B cell (primary cell): ENCODE data around the gene FMN1. TPM values are rescaled to one million over a fixed set of nuclear protein-coding genes. Genes with fewer than 3 reads are reported as not detected.

Experiments used
- ATAC-seq: fragments of 200-7000 bp; cut with Tn5 transposase; one replicate; pipeline ENCODE4 v1.10.0; 2021; ENCODE audit warnings: low read depth, mild to moderate bottlenecking, moderate number of reproducible peaks, moderate library complexity
- CTCF ChIA-PET: fragments of 350-600 bp; sonication (Branson Sonifier 250); formaldehyde crosslinking; loops from one replicate; lab custom pipeline; 2021; ENCODE audit warnings: antibody characterized with exemption, inconsistent platforms; lab: Charles Lee
- POLR2A ChIA-PET: fragments of 350-600 bp; sonication (Branson Sonifier 250); formaldehyde crosslinking; loops from one replicate; lab custom pipeline; 2021; ENCODE audit warnings: antibody characterized with exemption; lab: Charles Lee
- DNase-seq: peaks from one replicate; pipeline ENCODE4 v3.0.0; 2013
- H2AFZ ChIP-seq: 2 replicates; pipeline ENCODE4 v1.6.1; 2012; ENCODE audit warnings: mild to moderate bottlenecking, low read depth, low read length; ENCODE audit not compliant: insufficient read depth, poor library complexity, severe bottlenecking
- H3K27ac ChIP-seq, 2 donors: 1 replicate in 1 of 2; 2 replicates in 1 of 2; pipeline ENCODE4 v1.5.1; 2012 to 2013; ENCODE audit warnings: low read length in 2 of 2, mild to moderate bottlenecking in 2 of 2, moderate library complexity in 1 of 2
- H3K27me3 ChIP-seq, 4 experiments: fragments of 200-600 bp in 1 of 4; sonication (generic) in 1 of 4; replicated peaks in 1 of 4; 1 replicate in 2 of 4; 2 replicates in 2 of 4; pipeline versions ENCODE4 v1.6.1 to v1.7.0; 2013 to 2016; ENCODE audit warnings: low read length in 3 of 4, mild to moderate bottlenecking in 2 of 4, mixed read lengths in 1 of 4, moderate library complexity in 1 of 4; ENCODE audit not compliant: insufficient read depth in 4 of 4, control insufficient read depth in 3 of 4; ENCODE audit errors: control extremely low read depth in 1 of 4
- H3K36me3 ChIP-seq, 2 experiments: replicated peaks in 1 of 2; 1 replicate in 1 of 2; 2 replicates in 1 of 2; pipeline versions ENCODE4 v1.6.1 to v1.7.1; 2013; ENCODE audit warnings: low read length in 1 of 2; ENCODE audit not compliant: insufficient read depth in 2 of 2, control insufficient read depth in 1 of 2; ENCODE audit errors: control extremely low read depth in 1 of 2, extremely low read depth in 1 of 2
- H3K4me1 ChIP-seq, 2 donors: fragments of 200-600 bp in 1 of 2; sonication (generic) in 1 of 2; 1 replicate in 1 of 2; 2 replicates in 1 of 2; pipeline versions ENCODE4 v1.5.1 to v1.6.1; 2013 to 2017; ENCODE audit warnings: low read length in 2 of 2; ENCODE audit not compliant: control insufficient read depth in 2 of 2, insufficient read depth in 2 of 2
- H3K4me2 ChIP-seq: replicated peaks from 2 replicates; pipeline ENCODE3; 2012; ENCODE audit warnings: mild to moderate bottlenecking, low read depth, low read length; ENCODE audit not compliant: poor library complexity, severe bottlenecking
- H3K4me3 ChIP-seq, 5 experiments: fragments of 200-600 bp in 1 of 5; sonication (generic) in 1 of 5; 1 replicate in 3 of 5; 2 replicates in 2 of 5; pipeline versions ENCODE4 v1.5.1 to v1.7.0; 2011 to 2016; ENCODE audit warnings: low read length in 4 of 5, mild to moderate bottlenecking in 4 of 5, low read depth in 2 of 5, control low read depth in 1 of 5, moderate library complexity in 1 of 5; ENCODE audit not compliant: insufficient read depth in 1 of 5; ENCODE audit errors: control extremely low read depth in 1 of 5, extremely low read depth in 1 of 5
- H3K79me2 ChIP-seq: fragments of 200-600 bp; sonication (generic); one replicate; pipeline ENCODE4 v1.6.0; 2016; ENCODE audit warnings: low read length; ENCODE audit not compliant: control insufficient read depth, insufficient read depth
- H3K9ac ChIP-seq: fragments of 200-600 bp; sonication (generic); 2 replicates; pipeline ENCODE4 v1.6.1; 2017; ENCODE audit warnings: mild to moderate bottlenecking, low read length, moderate library complexity
- H3K9me3 ChIP-seq, 3 donors: one replicate each; pipeline versions ENCODE4 v1.6.1 to v1.7.1; 2013; ENCODE audit warnings: low read length in 2 of 3; ENCODE audit not compliant: control insufficient read depth in 2 of 3, insufficient read depth in 1 of 3; ENCODE audit errors: control extremely low read depth in 1 of 3
- H4K20me1 ChIP-seq: 2 replicates; pipeline ENCODE4 v1.6.0; 2012; ENCODE audit warnings: mild to moderate bottlenecking, low read length; ENCODE audit not compliant: insufficient read depth, control insufficient read depth, poor library complexity, severe bottlenecking
- H3K27ac Mint-ChIP-seq: one replicate; pipeline ENCODE4 v1.8.0; 2021; ENCODE audit warnings: mixed read lengths
- H3K27me3 Mint-ChIP-seq: one replicate; pipeline ENCODE4 v1.8.0; 2021; ENCODE audit warnings: mixed read lengths
- H3K4me1 Mint-ChIP-seq: one replicate; pipeline ENCODE4 v1.8.0; 2021; ENCODE audit warnings: mixed read lengths
- H3K4me3 Mint-ChIP-seq: one replicate; pipeline ENCODE4 v1.8.0; 2021; ENCODE audit warnings: mixed read lengths
- H3K9me3 Mint-ChIP-seq: one replicate; pipeline ENCODE4 v1.8.0; 2022; ENCODE audit warnings: mixed read lengths; ENCODE audit not compliant: insufficient read depth
- EZH2 ChIP-seq: IDR thresholded peaks from 2 replicates; pipeline ENCODE4 v1.6.1; 2012; ENCODE audit warnings: borderline replicate concordance, low read depth, mild to moderate bottlenecking, moderate library complexity, low read length; ENCODE audit not compliant: insufficient read depth, poor library complexity, severe bottlenecking
- WGBS: methylation state at CpG from one replicate; pipeline ENCODE4 v1.1.5; 2013; ENCODE audit warnings: missing lambda C conversion rate; ENCODE audit not compliant: insufficient coverage; 5-methylcytosine and 5-hydroxymethylcytosine counted together
- intact Hi-C: fragments of 100-400 bp; cut with micrococcal nuclease; formaldehyde crosslinking; loops from one replicate; pipeline ENCODE4 v1.10.0; 2022
- polyA plus RNA-seq: library from polyadenylated mRNA; depleted of rRNA; stranded (reverse); fragments of >200 nt; gene quantifications from 2 replicates; pipeline ENCODE4 v1.2.3, GENCODE V29; 2012
- total RNA-seq, 2 donors: library from RNA; stranded (reverse); fragments of 120-200 nt in 1 of 2; gene quantifications; 1 replicate in 1 of 2; 2 replicates in 1 of 2; pipeline versions ENCODE4 v1.2.3 to v1.2.4, GENCODE V29; 2013 to 2022
- TF ChIP-seq, protein P1 (sequence below): fragments of 200-600 bp; IDR thresholded peaks from one replicate; pipeline ENCODE4 v1.8.0; 2022; ENCODE audit warnings: antibody characterized with exemption, mild to moderate bottlenecking

FMN1 gene
- total and polyA plus RNA-seq, 2 donors (not counting 1 experiment from before 2014, with no cell fraction given) = 0.21 to 0.96 TPM

DNA sequence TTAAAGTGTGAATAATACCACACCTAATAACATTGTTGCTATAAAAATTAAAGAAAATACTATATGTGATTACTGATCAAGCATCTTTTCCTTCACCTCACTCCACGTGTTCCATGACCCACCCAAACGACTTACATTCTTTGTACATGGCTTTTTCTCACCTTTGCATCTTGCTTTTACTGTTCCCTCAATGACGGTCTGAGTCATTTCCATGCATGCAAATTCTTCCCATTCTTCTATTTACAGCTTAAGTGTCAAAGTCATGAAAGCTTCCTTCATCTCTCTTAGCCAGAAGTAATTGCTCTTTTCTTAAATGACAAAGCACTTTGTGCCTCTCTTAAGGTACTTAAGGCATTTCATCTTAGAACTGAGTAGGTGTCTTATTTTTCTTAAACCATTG lies 412.7 kb downstream of the FMN1 start:
- Histone ChIP-seq H3K9ac (no peak overlapping the region), H4K20me1 (no peaks in the 10 kb centered on the region), H3K4me1 (no peaks in the 10 kb centered on the region), H3K4me3 (no peak overlapping the region), H3K36me3 (no peaks in the 10 kb centered on the region), H3K27me3 (no peaks in the 10 kb centered on the region), H3K79me2 (no peaks in the 10 kb centered on the region), H2AFZ (no peak overlapping the region), H3K4me2 (no peak overlapping the region), H3K27ac (no peak overlapping the region), H3K9me3 (peaks cover 0 to 8% (median 3%) of the 10 kb centered on the region in 3 donors)
- TF ChIP-seq EZH2 = no peak
- TF ChIP-seq, protein P1, sequence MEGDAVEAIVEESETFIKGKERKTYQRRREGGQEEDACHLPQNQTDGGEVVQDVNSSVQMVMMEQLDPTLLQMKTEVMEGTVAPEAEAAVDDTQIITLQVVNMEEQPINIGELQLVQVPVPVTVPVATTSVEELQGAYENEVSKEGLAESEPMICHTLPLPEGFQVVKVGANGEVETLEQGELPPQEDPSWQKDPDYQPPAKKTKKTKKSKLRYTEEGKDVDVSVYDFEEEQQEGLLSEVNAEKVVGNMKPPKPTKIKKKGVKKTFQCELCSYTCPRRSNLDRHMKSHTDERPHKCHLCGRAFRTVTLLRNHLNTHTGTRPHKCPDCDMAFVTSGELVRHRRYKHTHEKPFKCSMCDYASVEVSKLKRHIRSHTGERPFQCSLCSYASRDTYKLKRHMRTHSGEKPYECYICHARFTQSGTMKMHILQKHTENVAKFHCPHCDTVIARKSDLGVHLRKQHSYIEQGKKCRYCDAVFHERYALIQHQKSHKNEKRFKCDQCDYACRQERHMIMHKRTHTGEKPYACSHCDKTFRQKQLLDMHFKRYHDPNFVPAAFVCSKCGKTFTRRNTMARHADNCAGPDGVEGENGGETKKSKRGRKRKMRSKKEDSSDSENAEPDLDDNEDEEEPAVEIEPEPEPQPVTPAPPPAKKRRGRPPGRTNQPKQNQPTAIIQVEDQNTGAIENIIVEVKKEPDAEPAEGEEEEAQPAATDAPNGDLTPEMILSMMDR = no peak
- ChIA-PET POLR2A (no interaction called here), CTCF (no interaction called here)
- 77% methylated on average over 3 of the region's 3 CpGs for WGBS
- no peaks in the 10 kb centered on the region for H3K4me1 Mint-ChIP-seq
- ATAC-seq (no peak), DNase-seq (no peak)
- intact Hi-C loops = no loop called here
- peaks cover 13% of the 10 kb centered on the region for H3K27me3 Mint-ChIP-seq
- H3K4me3 Mint-ChIP-seq = no peak overlapping the region
- H3K27ac Mint-ChIP-seq = no peak overlapping the region
- H3K9me3 Mint-ChIP-seq = peaks cover 3% of the 10 kb centered on the region

DNA sequence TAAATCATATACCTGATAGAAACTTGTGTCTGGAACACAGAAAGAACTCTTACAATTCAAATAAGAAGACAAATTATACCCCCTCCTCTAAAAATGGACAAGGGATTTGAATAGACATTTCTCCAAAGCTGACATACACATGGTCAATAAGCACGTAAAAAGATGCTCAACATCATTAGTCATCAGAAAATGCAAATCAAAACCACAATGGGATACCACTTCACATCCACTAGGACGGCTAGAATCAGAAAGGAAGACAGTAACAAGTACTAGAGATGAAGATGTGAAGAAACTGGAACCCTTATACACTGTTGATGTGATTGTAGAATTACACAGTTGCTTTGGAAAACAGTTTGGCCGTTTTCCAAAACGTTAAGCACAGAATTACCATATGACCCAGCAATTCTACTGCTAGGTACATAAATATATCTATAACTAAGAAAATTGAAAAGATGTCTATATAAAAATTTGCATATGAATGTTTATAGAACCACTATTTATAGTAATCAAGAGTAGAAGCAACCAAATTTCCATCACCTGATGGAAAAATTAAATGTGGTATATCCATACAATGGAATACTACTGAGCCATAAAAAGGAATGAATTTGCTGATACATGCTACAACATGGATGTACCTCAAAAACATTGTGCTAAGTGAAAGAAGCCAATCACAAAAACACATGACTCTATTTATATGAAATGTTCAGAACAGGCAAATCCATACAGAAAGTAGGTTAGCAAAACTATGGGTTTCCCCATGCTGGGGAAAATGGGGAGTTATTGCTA lies 415.9 kb downstream of the FMN1 start:
- Histone ChIP-seq H3K4me2 (no peak overlapping the region), H4K20me1 (no peaks in the 10 kb centered on the region), H3K27me3 (no peaks in the 10 kb centered on the region), H2AFZ (no peak overlapping the region), H3K79me2 (no peaks in the 10 kb centered on the region), H3K9ac (no peak overlapping the region), H3K4me3 (no peak overlapping the region), H3K27ac (no peak overlapping the region), H3K9me3 (peaks cover 0 to 8% (median 3%) of the 10 kb centered on the region in 3 donors), H3K36me3 (no peaks in the 10 kb centered on the region), H3K4me1 (no peaks in the 10 kb centered on the region)
- Mint-ChIP-seq H3K27me3 (peaks cover 14% of the 10 kb centered on the region), H3K4me3 (no peak overlapping the region), H3K4me1 (no peaks in the 10 kb centered on the region), H3K9me3 (peaks cover 3% of the 10 kb centered on the region), H3K27ac (no peak overlapping the region)
- DNase-seq (no peak), ATAC-seq (no peak)
- ChIA-PET CTCF (no interaction called here), POLR2A (no interaction called here)
- intact Hi-C loops = no loop called here
- TF ChIP-seq, protein P1 = no peak
- TF ChIP-seq EZH2 = no peak
- no CpG with 5 or more reads among the region's 4 CpGs for WGBS
